Stimulated activated CD8-positive, alpha-beta memory T cell treated with anti-CD3 and anti-CD28 coated beads, Interleukin-15, amount 100 ng/mL, for 4 hours (primary cell): ENCODE measurements around the gene RBM47.

Experiments
- DNase-seq, 2 donors: peaks; one replicate each; pipeline ENCODE4 v3.0.0-alpha.2; 2020; ENCODE audit warnings: low read depth in 2 of 2

RBM47 gene

GRCh38 chr4:40373636-40374035 is 256.0 kb downstream of the RBM47 start:
- no peak for DNase-seq
